ENCODE data around the gene DTX1. TPM values are rescaled to one million over a fixed set of nuclear protein-coding genes. Genes with fewer than 3 reads are reported as not detected.

Gene DTX1
- total RNA-seq, 1 experiment from 2014 or later = 3.0 TPM

- Mint-ChIP-seq H3K36me3 (ENCODE audit: insufficient read depth in 1 of 3, low read depth in 3 of 3) (no peaks in the 10 kb centered on the region), H3K9me3 (no peaks in the 10 kb centered on the region; a peak in 1 of 5 replicates), H3K4me3 (no peak overlapping the region), H3K4me1 (peaks cover 8 to 16% of the 10 kb centered on the region in 2 experiments), H3K27ac (no peak overlapping the region; a peak in 1 of 7 replicates), H3K27me3 (ENCODE audit: low read depth) (peaks cover 51% of the 10 kb centered on the region)
- Histone ChIP-seq H3K23ac (ENCODE audit: insufficient read length, low read depth, low read length) (no peak overlapping the region), H3T11ph (ENCODE audit: low read length) (no peak overlapping the region), H4K8ac (replicated peaks; ENCODE audit: insufficient read length, low read depth, low read length) (no peak overlapping the region), H2BK5ac (ENCODE audit: insufficient read length, low read length) (no peak overlapping the region), H4K20me1 (ENCODE audit: control insufficient read depth, insufficient read depth, insufficient read length) (no peaks in the 10 kb centered on the region), H3K4ac (ENCODE audit: low read depth, low read length) (no peak overlapping the region), H4K5ac (ENCODE audit: insufficient read length, low read depth, low read length) (no peak overlapping the region), H3K9ac (ENCODE audit: extremely low read depth, insufficient read length, low read length) (no peak overlapping the region), H3K79me2 (ENCODE audit: insufficient read depth, low read length) (no peaks in the 10 kb centered on the region), H2AFZ (ENCODE audit: low read length) (no peak overlapping the region), H3K23me2 (ENCODE audit: insufficient read length, low read depth, low read length, poor library complexity, severe bottlenecking) (peaks cover 6% of the 10 kb centered on the region), H3K14ac (ENCODE audit: insufficient read depth, low read length) (no peak overlapping the region; the same call in 1 of the 2 replicates), H2BK12ac (ENCODE audit: insufficient read length, low read depth, low read length) (no peak overlapping the region), H3K9me3 (ENCODE audit: control insufficient read depth, low read depth, low read length) (no peaks in the 10 kb centered on the region), H2BK15ac (ENCODE audit: low read depth, low read length) (no peak overlapping the region), H3K56ac (ENCODE audit: insufficient read length, low read depth, low read length) (no peak overlapping the region), H3K18ac (ENCODE audit: insufficient read length, low read depth, low read length) (no peak overlapping the region), H3K27ac (ENCODE audit: insufficient read length, low read depth, low read length) (no peak overlapping the region), H3K4me2 (ENCODE audit: insufficient read depth, insufficient read length, low read length) (no peak overlapping the region), H3K4me1 (ENCODE audit: insufficient read depth, low read length) (no peaks in the 10 kb centered on the region), H3K27me3 (ENCODE audit: insufficient read depth, low read length) (peaks cover 13% of the 10 kb centered on the region; the same call in 1 of the 2 replicates), H2BK120ac (ENCODE audit: low read depth, low read length, poor library complexity, severe bottlenecking) (no peak overlapping the region), H2AK5ac (ENCODE audit: insufficient read length, low read length) (no peak overlapping the region), H2BK20ac (ENCODE audit: low read depth, low read length, poor library complexity, severe bottlenecking) (no peak overlapping the region), H3K79me1 (ENCODE audit: insufficient read depth, low read depth, low read length, poor library complexity, severe bottlenecking) (no peaks in the 10 kb centered on the region), H4K91ac (ENCODE audit: insufficient read length, low read depth, low read length) (no peak overlapping the region)
- WGBS (ENCODE audit: extremely low coverage, insufficient read length, low lambda C conversion rate) = no CpG with 5 or more reads among the region's 4 CpGs
- TF ChIP-seq, protein P1, sequence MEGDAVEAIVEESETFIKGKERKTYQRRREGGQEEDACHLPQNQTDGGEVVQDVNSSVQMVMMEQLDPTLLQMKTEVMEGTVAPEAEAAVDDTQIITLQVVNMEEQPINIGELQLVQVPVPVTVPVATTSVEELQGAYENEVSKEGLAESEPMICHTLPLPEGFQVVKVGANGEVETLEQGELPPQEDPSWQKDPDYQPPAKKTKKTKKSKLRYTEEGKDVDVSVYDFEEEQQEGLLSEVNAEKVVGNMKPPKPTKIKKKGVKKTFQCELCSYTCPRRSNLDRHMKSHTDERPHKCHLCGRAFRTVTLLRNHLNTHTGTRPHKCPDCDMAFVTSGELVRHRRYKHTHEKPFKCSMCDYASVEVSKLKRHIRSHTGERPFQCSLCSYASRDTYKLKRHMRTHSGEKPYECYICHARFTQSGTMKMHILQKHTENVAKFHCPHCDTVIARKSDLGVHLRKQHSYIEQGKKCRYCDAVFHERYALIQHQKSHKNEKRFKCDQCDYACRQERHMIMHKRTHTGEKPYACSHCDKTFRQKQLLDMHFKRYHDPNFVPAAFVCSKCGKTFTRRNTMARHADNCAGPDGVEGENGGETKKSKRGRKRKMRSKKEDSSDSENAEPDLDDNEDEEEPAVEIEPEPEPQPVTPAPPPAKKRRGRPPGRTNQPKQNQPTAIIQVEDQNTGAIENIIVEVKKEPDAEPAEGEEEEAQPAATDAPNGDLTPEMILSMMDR (conservative IDR thresholded peaks at IDR 0.05) = no peak
- no peak for DNase-seq
Observed at GRCh38 chr12:113081873-113082272, 25.3 kb downstream of the DTX1 start.

Measured in H9 (cell line).